ENCODE results near the gene COX6B2.

COX6B2 gene

DNA sequence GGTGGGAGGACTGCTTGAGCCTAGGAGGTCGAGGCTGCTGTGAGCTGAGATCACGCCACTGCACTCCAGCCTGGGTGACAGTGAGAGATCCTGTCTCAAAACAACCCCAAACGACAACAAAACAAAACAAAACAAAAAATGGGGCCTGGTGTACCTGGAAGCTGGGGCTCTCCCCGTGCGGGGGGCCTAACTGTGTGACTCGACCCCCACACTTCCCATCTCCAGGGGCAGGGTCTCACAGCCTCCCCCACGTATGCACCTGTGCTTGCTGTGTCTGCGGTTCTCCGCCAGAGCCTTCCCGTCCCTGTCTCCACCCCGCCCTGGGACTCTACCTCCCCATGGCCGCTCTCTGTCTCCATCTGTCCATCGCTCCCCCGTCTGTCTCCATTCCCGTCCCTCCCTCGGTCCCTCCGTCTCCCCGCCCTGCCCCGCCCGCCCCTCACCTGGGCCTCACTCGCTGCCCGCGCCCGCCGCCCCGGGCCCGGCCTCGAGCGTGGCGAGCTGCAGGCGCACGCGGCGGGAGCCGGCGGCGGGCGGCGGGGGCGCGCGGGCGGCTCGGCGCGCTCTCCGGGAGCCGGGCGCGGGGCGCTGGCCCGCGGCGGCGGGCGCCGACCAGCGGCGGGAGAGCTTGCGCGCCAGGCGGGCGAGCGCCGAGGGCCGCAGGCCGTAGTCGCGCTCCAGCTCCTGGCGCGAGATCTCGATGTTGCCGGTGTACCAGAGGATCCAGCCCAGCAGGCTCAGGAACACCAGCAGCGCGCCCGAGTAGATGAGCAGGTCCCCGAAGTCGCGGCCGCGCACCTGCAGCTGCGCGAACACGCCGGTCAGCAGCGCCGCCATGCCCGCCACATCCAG is 29.0 kb upstream of the COX6B2 start:
- peak overlapping the region; percentile 52; the same call in 1 of the 2 replicates for H3K27ac ChIP-seq (ENCODE audit: low read length)
- H3K4me1 ChIP-seq (ENCODE audit: low read length), result peaks cover 29% of the 10 kb centered on the region
- no peaks in the 10 kb centered on the region for H3K27me3 ChIP-seq (replicated peaks; ENCODE audit: insufficient read depth, low read length)
- peaks cover 24% of the 10 kb centered on the region for H4K20me1 ChIP-seq (ENCODE audit: insufficient read depth, low read length)
- H3F3A ChIP-seq (ENCODE audit: insufficient read depth, low read length), result peaks cover 45% of the 10 kb centered on the region
- no peaks in the 10 kb centered on the region for H3K9me2 ChIP-seq (replicated peaks; ENCODE audit: insufficient read depth, low read length)
- H3K9ac ChIP-seq (ENCODE audit: low read length), result peak overlapping the region; percentile 74
- H3K79me2 ChIP-seq (ENCODE audit: low read length), result peaks cover 57% of the 10 kb centered on the region
- H3K9me3 ChIP-seq (replicated peaks; ENCODE audit: insufficient read depth, low read length), result no peaks in the 10 kb centered on the region
- peaks cover 17% of the 10 kb centered on the region for H3K36me3 ChIP-seq (replicated peaks; ENCODE audit: insufficient read depth, low read length)
- DNase-seq, result peak; percentile 69
- peak overlapping the region; percentile 63 for H3K4me2 ChIP-seq (ENCODE audit: low read depth, low read length)
- TF ChIP-seq, protein P1, sequence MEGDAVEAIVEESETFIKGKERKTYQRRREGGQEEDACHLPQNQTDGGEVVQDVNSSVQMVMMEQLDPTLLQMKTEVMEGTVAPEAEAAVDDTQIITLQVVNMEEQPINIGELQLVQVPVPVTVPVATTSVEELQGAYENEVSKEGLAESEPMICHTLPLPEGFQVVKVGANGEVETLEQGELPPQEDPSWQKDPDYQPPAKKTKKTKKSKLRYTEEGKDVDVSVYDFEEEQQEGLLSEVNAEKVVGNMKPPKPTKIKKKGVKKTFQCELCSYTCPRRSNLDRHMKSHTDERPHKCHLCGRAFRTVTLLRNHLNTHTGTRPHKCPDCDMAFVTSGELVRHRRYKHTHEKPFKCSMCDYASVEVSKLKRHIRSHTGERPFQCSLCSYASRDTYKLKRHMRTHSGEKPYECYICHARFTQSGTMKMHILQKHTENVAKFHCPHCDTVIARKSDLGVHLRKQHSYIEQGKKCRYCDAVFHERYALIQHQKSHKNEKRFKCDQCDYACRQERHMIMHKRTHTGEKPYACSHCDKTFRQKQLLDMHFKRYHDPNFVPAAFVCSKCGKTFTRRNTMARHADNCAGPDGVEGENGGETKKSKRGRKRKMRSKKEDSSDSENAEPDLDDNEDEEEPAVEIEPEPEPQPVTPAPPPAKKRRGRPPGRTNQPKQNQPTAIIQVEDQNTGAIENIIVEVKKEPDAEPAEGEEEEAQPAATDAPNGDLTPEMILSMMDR (IDR thresholded peaks at IDR 0.05; ENCODE audit: low read length), result no peak
- TF ChIP-seq EZH2 (optimal IDR thresholded peaks at IDR 0.05; ENCODE audit: low read depth, low read length), result no peak
- no peak for TF ChIP-seq EZH2phosphoT487 (IDR thresholded peaks at IDR 0.05; ENCODE audit: low read length)
- H3K4me3 ChIP-seq (ENCODE audit: low read length), result peak overlapping the region; percentile 68
- H2AFZ ChIP-seq (ENCODE audit: low read length), result no peak overlapping the region

DNA sequence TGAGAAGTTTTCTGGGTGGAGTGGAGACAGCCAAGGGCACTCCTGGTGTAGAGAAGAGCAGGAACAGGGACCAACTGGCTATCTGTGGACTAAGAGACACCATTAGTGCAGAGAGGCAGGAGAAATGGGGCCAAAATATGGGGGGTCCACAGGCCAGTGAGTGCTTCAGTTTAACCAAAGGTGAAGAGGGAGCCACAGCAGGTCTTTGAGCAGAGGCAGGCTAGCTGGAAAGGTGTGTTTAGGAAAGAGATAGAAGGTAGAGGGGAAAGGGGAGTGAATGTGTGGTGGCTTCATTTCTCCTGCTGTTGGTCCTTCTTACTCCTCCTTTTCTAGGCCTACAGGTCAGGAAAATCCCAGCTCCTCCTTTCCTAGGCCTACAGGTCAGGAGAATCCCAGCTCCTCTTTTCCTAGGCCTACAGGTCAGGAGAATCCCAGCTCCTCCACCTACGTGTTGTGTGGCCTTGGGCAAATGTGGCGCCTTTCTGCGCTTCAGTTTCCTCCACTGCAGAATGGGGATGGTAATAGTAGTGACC is 28.1 kb upstream of the COX6B2 start:
- no peaks in the 10 kb centered on the region for H3K9me3 ChIP-seq (replicated peaks; ENCODE audit: insufficient read depth, low read length)
- H3K36me3 ChIP-seq (replicated peaks; ENCODE audit: insufficient read depth, low read length), result peaks cover 9% of the 10 kb centered on the region; the same call in 1 of the 2 replicates
- DNase-seq, result no peak
- TF ChIP-seq, protein P1 (IDR thresholded peaks at IDR 0.05; ENCODE audit: low read length), result no peak
- TF ChIP-seq EZH2 (optimal IDR thresholded peaks at IDR 0.05; ENCODE audit: low read depth, low read length) (no peak), EZH2phosphoT487 (IDR thresholded peaks at IDR 0.05; ENCODE audit: low read length) (no peak)
- peak overlapping the region; percentile 68; the same call in 1 of the 2 replicates for H3K4me3 ChIP-seq (ENCODE audit: low read length)
- no peaks in the 10 kb centered on the region for H3K9me2 ChIP-seq (replicated peaks; ENCODE audit: insufficient read depth, low read length)
- no peak overlapping the region for H3K27ac ChIP-seq (ENCODE audit: low read length)
- H3F3A ChIP-seq (ENCODE audit: insufficient read depth, low read length), result peaks cover 35% of the 10 kb centered on the region
- peaks cover 48% of the 10 kb centered on the region for H3K79me2 ChIP-seq (ENCODE audit: low read length)
- H3K4me2 ChIP-seq (ENCODE audit: low read depth, low read length), result peak overlapping the region; percentile 63; the same call in 1 of the 2 replicates
- H4K20me1 ChIP-seq (ENCODE audit: insufficient read depth, low read length), result peaks cover 15% of the 10 kb centered on the region
- H3K27me3 ChIP-seq (replicated peaks; ENCODE audit: insufficient read depth, low read length), result no peaks in the 10 kb centered on the region
- H3K9ac ChIP-seq (ENCODE audit: low read length), result peak overlapping the region; percentile 74; the same call in 1 of the 2 replicates
- H3K4me1 ChIP-seq (ENCODE audit: low read length), result peaks cover 29% of the 10 kb centered on the region
- no peak overlapping the region for H2AFZ ChIP-seq (ENCODE audit: low read length)

DNA sequence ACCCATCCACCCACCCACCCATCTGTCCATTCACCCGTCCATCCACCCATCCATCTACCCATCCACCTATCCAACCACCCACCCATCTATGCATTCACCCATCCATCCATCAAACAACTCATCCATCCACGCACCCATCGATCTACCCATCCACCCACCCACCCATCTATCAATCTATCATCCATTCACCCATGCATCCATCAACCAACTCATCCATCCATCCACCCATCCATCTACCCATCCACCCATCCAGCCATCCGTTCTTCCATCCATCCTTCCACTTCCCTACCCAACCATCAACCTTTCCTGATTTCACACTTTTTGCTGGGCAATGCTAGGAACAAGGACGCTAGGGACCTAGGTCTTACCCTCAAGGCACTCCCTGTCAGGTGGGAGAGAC is 27.5 kb upstream of the COX6B2 start:
- Histone ChIP-seq H3K9ac (ENCODE audit: low read length) (no peak overlapping the region), H3F3A (ENCODE audit: insufficient read depth, low read length) (peaks cover 30% of the 10 kb centered on the region), H3K79me2 (ENCODE audit: low read length) (peaks cover 42% of the 10 kb centered on the region), H3K27ac (ENCODE audit: low read length) (no peak overlapping the region), H2AFZ (ENCODE audit: low read length) (no peak overlapping the region), H3K36me3 (replicated peaks; ENCODE audit: insufficient read depth, low read length) (peaks cover 5% of the 10 kb centered on the region; the same call in 1 of the 2 replicates), H3K4me2 (ENCODE audit: low read depth, low read length) (no peak overlapping the region), H3K27me3 (replicated peaks; ENCODE audit: insufficient read depth, low read length) (no peaks in the 10 kb centered on the region), H3K4me3 (ENCODE audit: low read length) (no peak overlapping the region), H4K20me1 (ENCODE audit: insufficient read depth, low read length) (peaks cover 10% of the 10 kb centered on the region), H3K9me3 (replicated peaks; ENCODE audit: insufficient read depth, low read length) (no peaks in the 10 kb centered on the region), H3K4me1 (ENCODE audit: low read length) (peaks cover 23% of the 10 kb centered on the region), H3K9me2 (replicated peaks; ENCODE audit: insufficient read depth, low read length) (no peaks in the 10 kb centered on the region)
- TF ChIP-seq, protein P1 (IDR thresholded peaks at IDR 0.05; ENCODE audit: low read length), result no peak
- no peak for TF ChIP-seq EZH2phosphoT487 (IDR thresholded peaks at IDR 0.05; ENCODE audit: low read length)
- no peak for TF ChIP-seq EZH2 (optimal IDR thresholded peaks at IDR 0.05; ENCODE audit: low read depth, low read length)
- DNase-seq, result no peak

Measured in MM.1S (cell line).